Fibroblast of the conjunctiva (primary cell): ENCODE data around the gene EBPL.
"Not testable (repeated sequence)": the region's sequence is repeated elsewhere in the genome, so short reads cannot be mapped to it uniquely, and the experiment has no call there.

Experiments
- DNase-seq: peaks from one replicate; pipeline ENCODE4 v3.0.0-alpha.2; 2010; ENCODE audit warnings: low read depth

Gene EBPL

DNA sequence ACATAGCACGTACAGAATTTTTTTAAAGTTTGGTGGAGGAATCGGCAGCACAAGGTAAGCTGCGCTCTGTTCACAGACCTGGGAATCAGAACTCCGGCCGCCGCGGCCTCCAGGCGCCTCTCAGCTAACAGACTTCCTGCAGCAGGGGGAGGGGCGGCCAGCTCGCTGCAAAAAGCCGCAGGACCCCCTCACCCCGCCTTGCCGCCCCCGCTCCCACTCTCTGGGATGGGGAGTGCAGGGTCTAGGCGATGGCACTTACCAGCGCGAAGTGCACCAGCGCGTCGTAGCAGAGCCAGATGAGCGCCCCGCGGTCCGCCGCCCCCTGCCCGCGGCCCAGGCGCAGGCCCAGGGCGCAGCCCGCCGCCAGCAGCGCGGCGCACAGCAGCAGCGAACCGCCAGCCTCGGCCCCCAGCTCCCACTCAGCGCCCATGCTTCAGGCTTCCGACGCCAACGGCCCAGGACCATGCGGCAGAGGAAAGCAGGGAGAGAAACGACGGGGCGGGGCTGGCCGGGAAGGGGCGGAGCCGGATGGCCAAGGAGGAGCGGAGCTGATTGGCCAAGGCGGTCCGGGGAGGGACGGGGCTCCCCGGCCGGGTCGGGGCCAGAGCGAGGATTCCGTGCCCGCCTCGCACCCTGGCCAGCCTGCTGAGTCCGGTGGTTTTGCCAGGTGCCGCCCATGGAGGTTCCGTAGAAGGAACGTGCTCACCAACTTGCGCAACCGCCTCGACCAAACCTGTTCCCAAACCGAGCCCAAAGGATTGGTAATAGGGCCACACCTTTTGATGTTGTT, at the start of gene EBPL:
Gene EBPL, minus strand, starts transcription at position 492 of the 790 bp plus-strand sequence. Its CDS starts 62 bp downstream, at position 430.
- DNase-seq = peak; percentile 76

DNA sequence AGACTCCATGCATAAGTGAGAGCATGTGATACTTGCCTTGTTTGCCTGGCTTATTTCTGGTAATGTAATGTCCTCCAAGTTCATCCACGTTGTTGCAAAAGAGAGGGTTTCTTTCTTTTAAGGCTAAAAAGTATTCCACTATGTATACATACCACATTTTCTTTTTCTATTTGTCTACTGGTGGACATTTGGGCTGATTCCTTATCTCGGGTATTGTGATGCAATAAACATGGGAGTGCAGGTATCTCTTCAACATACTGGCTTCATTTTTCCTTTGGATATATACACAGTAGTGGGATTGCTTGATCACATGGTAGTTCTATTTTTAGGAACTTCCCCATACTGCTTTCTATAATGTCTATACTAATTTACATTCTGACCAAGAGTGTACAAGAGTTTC, 49.6 kb upstream of the EBPL start:
- DNase-seq = no peak

DNA sequence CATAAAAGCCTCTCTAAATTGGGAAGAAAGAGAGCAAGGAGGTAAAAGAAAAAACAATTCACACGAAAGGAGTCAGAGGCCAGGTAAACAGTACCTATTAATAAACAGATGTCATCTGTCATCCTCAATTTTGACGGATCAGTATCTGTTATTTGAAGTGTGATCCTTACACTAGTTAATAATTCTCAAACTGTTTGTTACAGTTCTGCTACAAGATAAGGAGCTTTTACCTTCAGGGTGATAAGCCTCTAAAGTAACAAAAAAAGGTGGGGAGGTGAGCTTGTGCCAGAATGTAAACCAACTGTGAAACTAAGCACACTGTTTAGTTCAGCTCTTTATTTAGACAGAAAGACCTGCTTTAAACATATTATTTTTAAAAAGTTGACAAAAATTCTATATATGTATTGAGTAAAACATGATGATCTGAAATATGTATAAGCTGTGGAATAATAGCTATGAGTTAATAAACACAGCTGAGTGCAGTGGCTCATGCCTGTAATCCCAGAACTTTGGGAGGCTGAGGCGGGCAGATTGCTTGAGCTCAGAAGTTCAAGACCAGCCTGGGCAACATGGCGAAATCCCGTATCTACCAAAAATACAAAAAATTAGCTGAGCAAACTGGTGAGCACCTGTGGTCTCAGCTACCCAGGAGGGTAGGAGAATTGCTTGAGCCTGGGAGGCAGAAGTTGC, 48.4 kb upstream of the EBPL start:
- DNase-seq = no peak

DNA sequence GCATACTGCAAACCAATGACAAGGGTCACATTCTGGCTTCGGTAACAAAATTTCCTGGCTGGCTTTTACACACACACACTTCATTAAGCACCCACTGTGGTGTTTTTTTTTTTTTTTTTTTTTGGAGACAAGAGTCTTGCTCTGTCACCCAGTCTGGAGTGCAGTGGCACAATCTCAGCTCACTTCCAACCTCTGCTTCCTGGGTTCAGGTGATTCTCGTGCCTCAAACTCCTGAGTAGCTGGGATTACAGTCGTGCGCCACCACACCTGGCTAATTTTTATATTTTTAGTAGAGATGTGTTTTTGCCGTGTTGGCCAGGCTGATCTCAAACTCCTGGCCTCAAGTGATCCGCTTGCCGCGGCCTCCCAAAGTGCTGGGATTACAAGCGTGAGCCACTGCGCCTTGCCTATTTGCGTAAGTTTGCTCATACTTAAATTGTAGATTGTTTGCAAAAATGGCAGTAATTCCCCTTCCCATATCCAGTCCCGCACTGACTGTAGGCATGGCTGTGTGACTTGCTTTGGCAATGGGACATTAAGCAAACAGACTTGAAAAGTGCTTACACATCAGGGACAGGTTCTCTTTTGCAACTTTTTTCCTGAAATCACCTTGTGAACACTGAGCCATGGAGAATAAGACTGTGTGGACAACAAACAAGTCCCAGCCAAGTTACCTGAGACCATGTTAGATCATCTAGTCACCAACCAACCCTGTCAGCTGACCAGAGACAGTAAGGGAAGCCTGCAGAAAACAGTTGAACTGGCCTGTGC, 42.1 kb upstream of the EBPL start:
- DNase-seq = no peak

DNA sequence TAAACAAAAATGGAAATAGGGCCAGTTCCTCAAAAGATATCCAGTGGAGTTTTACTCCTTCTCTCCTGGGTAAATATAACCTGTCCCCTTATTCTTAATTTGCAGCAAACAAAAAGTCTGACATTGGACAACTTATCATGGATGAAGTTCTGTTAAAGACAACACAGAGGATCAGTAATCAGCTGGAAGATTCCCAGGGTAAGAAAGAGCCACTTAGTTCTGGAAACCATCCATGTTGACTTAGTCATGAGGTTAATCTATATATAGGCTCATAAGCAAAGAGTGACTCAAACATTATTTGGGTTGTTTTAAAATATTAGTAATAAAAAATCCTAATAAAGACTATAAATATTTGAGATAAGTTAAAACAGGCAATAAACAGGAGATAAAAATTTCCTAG, 40.5 kb upstream of the EBPL start:
- peak; percentile 36 for DNase-seq

DNA sequence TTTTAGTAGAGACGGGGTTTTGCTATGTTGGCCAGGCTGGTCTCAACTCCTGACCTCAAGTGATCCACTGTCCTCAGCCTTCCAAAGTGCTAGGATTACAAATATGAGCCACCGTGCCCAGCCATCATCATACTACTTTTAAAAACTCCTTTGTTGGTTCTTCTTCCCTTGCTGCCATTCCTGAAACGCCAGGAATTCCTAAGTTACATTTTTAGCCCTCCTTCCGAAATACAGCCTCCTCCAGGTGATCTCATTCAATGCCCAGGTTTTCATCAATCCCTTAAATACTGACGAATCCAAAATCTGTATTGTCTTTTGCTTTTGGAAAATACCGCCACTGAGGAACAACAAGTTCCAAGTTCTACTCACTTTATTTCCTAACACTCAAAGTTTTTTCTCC, 25.3 kb upstream of the EBPL start:
- no peak for DNase-seq

DNA sequence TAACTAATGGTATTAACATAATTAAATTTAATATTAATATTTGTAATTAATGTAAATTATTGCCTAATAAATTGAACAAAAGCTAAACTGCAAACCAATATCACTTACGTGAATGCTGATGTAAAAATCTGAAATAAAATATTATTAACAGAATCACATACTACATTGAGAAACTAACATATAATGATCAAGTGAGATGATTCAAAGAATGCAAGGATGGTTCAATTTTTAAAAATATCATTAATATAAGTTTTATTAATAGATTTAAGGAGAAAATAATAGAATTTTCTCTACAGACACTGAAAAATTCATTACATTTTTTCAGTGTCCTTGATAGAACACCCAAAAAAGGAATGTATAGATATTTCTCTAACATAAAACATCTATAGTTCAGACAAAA, 23.5 kb upstream of the EBPL start:
- DNase-seq = no peak

DNA sequence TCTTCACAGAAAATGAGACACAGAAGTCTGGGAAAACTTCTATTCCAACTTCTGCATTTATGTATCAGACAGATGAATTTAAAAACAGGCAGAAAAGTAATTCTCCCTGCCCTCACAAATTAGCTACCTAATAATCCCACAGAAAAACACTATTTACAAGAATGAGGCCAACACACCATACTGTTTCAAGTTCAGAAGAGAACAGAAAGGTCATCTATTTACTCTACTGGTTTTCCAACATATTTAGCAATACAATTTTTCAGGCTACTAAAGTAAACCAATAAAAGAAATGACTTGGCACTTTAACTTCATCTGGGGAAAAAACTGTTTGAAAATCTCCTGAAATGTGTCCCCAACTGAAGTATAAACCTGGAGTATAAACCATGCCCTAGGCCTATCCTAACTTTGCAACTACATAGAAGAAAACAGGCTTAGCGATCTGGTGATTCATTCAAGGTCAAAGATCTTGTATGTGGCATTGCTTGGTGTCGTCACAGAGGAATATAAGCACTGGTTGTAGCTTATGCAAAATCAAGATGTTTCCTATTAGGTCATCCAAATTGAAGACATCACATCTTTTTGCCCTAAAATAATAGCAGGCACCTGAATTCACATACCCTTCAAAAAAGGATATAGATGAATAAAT, 20.1 kb upstream of the EBPL start:
- DNase-seq = peak; percentile 55

DNA sequence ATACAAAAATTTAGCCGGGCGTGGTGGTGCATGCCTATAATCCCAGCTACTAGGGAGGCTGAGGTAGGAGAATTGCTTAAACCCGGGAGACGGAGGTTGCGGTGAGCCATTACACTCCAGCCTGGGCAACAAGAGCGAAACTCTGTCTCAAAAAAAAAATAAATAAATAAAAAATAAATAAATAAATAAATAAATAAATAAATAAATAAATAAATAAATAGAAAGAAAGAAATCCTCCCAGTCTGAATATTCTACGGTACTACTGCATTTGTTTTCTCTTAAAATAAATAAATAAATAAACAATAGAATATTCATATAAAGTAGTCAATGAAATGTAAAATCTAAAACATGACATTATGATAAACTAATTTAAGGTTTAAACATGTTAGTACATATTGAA, 13.0 kb upstream of the EBPL start:
- DNase-seq = not testable (repeated sequence)

DNA sequence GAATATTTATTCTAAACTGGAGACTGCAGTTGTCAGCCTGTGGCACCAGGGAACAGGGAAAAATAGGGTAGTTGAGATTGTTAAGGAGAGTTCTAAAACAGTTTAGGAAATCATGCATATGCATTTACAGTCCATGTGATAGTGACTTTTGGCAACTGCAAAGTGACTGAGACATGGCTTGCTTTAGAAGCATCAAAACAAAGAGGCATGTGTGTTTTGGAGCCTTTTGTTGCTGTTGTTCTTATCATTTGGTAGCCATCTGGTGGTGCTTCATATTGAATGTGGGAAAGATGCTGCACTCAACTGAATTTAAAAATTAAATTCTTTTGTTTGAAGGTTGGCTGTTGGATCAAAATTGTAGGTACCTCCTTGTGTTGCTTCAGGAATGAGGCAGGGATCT, 10.2 kb upstream of the EBPL start:
- no peak for DNase-seq

DNA sequence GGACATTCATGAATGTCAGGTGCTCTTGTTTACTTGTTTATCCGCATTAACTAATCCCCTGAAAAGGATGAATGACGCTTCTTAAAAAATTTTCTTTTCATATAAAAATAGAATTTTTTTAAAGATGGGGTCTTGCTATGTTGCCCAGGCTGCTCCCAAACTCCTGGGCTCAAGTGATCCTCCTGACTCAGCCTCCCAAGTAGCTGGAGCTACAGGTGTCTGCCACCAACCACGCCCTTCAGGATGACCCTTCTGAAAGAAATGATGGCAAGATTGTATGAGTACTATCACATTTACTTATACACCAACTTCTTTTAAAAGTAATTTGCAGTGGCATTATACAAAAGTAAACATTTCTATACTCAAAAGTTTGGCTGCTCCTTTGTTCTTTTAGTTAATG, 6.2 kb upstream of the EBPL start:
- no peak for DNase-seq

DNA sequence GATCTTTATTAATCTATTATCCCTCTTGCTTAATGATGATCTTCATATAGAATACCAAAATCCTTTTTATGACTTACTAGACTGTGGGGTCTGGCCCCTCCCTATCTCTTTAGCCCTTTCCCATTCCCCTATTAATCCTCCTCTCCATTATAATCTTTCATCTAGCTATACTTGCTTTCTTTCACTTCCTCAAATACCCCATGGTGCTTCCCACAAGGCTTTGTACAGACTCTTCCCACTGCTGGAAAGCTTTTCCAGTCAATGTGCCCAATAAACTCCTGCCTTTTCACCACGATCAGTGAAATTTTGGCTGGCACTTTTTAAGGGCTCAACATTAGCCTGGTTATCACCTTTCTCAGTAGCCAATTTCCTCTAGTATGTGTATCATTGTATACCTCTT, 3.2 kb upstream of the EBPL start:
- no peak for DNase-seq

DNA sequence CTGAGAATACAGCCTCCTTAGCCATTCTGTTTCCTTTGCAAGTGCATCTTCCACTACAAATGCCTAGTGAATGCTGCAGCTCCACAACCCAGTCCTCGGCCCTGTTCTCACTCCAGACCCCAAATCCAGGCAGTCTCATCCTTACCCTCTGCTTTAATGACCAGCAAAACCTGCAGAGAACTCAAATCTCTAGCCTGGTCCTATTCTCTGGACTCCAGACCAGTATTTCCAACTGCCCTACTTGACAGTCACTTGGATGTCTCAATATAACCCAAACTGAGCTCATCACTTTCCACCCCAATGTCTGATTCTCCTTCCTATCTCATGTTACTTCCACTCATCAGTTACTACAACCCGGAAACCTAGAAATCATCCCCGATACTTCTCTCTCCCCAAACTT, 2.6 kb upstream of the EBPL start:
- no peak for DNase-seq

DNA sequence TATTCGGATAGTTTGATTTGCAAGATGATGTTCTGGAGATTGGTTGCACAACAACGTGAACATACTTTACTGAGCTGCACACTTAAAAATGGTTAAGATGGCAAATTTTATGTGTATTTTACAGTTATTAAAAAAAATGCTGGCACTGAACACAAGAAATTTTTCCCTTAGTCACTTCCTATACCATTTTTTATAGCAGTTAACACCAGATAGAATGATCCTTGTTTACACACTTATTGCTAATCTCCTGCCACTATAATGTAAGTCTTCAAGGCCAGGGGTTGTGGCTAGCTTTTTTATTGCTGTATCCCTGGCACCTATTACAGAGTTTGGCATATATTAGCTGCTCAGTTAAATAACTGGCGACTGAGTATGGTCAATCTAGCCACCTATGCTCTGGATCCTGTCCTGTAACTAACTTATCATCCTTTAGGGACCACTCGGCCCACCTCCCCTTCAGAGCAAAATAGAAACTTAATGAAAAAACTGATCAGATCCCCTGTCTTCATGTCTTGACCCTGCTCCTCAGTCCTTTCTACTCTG, 2.0 kb upstream of the EBPL start:
- DNase-seq = no peak

DNA sequence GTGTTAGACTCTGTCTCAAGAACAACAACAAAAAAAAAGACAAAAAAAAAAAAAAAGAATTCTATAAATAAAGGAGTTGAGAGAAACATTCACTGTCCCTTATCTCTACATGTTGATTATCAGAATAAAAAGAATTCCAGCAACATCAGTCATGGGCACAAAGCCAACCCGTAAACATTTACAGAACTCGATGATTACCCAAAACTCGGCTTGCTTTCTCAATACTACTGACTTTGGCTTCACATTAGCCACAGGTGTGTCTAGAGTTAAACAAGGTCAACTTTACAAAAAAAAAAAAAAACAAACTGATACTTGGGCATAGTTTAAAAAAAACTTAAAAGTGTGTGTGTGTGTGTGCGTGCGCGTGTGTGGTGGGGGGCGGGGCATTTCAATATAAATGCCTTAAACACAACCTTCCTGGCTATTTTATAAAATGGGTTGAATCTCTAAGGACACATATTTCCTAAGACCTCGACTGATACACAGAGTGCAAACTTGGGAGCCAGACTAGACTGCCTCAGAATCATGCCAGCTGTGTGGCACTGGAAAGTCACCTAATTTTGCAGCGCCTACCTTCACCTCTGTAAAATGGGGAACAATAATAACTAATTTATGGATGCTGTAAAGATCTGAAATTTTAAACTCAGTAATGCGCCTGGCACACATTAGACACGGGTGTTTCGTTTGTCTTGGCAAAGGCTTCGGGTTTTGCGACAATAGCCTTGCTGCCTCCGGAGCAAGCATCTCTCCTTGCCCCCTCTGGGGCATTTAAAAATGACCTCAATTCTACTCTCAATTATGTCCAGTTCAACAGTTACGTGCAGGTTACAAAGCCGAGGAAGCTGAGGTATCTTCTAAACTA, 922 bp downstream of the EBPL start:
- no peak for DNase-seq

DNA sequence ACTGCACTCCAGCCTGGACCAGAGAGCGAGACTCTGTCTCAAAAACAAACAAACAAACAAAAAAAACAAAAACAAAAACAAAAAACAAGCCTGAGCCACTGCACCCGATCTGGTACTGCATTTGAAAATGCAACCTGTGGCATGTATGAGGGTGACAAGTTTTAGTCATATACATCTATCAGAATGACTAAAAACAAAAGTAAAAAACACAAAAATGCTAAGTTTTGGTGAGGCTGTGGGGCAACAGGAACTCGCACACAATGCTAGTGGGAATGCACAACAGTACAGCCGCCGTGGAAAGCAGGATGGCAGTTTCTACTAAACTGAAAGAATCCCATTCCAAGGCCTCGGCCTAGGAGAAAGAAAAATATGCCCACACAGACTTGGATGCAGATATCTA, 7.8 kb downstream of the EBPL start:
- DNase-seq = no peak

DNA sequence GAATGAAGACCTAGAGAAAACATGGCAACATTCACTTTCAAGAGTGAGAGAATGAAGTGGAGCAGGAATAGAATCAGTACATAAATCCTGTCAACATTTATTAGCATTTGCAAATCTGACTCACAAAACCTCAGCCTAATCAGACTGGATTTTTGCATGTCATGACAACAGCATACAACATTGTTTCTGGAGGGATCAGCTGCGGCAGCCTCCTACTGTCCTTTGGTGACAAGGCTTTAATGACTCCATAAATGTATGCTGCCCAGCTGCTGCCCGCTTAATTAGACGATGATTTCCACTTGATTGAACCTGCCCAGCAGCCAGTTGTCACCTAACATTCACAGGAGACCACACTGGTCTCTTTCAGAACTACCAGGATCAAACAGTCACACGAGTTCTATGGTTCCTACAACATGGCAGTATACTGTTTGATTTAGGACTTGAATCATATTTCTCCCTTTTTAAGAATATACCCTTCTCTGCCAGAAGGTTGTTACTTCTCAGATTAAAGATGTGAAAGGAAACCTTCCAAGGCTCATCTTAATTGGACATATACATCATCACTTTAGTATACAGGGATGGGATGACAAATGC, 9.3 kb downstream of the EBPL start:
- DNase-seq = no peak

DNA sequence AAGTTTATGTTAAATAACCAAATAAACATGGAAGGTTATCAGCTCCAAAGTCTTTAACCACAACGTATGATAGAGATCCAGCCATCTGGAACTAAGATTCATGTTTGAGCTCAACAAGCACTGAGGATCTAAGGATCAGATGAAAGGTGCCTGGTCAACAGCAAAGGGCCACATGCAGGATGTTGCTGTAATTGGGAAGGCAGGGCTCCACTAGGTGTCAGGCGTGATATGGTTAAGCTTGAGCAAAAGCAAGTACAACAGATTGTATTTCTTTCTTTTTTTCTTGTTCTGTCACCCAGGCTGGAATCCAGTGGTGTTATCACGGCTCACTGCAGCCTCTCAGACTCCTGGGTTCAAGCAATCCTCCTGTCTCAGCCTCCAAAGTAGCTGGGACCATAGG, 12.0 kb downstream of the EBPL start:
- DNase-seq = peak; percentile 34

DNA sequence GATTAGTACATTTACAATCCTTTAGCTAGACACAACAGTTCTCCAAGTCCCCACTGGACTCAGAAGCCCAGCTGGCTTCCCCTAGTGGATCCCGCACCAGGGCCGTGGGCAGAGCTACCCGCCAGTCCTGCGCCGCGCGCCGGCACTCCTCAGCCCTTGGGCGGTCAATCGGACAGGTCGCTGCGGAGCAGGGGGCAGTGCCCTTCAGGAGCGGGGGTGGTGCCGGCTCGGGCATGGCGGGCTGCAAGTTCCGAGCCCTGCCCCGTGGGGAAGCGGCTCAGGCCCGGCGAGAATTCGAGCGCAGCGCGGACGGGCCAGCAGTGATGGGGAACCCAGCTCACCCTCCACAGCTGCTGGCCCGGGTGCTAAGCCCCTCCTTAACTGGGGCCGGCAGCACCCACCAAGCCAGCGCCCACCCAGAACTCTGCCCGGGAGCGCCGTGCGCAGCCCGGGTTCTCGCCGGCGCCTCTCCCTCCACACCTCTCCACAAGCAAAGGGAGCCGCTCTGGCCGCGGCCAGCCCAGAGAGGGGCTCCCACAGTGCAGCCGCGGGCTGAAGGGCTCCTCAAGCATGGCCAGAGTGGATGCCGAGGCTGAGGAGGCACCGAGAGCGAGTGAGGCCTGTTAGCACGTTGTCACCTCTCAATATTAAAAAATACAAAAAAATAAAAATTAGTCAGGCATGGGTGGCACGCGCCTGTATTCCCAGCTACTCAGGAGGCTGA, 12.9 kb downstream of the EBPL start:
- DNase-seq = no peak
